HG03066 (cell line): Measurements from ENCODE around the gene ZNF808.
"Not testable (repeated sequence)": the region's sequence is repeated elsewhere in the genome, so short reads cannot be mapped to it uniquely, and the experiment has no call there.

ENCODE experiments used
- ATAC-seq: cut with Tn5 transposase; IDR thresholded peaks from one replicate; pipeline ENCODE4 v1.9.1; 2021; ENCODE audit warnings: low read depth; ENCODE audit not compliant: unreplicated experiment

The ZNF808 gene

GRCh38 chr19:52527134-52527955, at the start of gene ZNF808:
TSS of gene ZNF808 (plus strand) at chr19:52527668. CDS start at chr19:52543285, 15,617 bp downstream.
- peak; percentile 81 for ATAC-seq

GRCh38 chr19:52484111-52484743, 43.2 kb upstream of the ZNF808 start:
- ATAC-seq = not testable (repeated sequence)

DNA sequence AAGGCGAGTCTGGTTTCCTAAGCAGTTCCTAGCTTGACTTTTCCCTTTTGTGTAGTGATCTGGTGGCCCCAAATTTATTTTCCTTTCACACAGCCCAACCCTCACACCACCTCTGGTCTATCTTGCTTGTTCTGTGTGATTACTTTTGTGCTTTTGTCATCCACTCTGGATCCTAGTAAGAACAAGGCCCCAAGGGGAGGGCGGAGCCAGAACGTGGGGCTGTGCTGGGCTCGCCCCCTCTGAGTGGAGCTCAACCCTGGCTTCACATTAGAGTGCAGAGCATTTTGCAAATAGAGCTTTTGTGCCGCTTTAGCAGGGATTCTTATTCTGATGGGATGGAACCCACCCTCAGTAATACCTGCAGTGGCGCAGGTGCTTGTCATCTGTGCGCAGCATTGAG, 42.4 kb upstream of the ZNF808 start:
- not testable (repeated sequence) for ATAC-seq

DNA sequence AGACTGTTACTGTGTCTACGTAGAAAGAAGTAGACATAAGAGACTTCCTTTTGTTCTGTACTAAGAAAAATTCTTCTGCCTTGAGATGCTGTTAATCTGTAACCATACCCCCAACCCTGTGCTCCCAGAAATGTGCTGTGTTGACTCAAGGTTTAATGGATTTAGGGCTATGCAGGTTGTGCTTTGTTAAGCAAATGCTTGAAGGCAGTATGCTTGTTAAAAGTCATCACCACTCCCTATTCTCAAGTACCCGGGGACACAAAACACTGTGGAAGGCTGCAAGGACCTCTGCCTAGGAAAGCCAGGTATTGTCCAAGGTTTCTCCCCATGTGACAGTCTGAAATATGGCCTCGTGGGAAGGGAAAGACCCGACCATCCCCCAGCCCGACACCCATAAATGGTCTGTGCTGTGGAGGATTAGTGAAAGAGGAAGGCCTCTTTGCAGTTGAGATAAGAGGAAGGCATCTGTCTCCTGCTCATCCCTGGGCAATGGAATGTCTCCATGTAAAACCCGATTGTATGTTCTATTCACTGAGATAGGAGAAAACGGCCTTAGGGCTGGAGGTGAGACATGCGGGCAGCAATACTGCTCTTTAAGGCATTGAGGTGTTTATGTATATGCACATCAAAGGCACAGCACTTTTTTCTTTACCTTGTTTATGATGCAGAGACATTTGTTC, 41.8 kb upstream of the ZNF808 start:
- not testable (repeated sequence) for ATAC-seq

DNA sequence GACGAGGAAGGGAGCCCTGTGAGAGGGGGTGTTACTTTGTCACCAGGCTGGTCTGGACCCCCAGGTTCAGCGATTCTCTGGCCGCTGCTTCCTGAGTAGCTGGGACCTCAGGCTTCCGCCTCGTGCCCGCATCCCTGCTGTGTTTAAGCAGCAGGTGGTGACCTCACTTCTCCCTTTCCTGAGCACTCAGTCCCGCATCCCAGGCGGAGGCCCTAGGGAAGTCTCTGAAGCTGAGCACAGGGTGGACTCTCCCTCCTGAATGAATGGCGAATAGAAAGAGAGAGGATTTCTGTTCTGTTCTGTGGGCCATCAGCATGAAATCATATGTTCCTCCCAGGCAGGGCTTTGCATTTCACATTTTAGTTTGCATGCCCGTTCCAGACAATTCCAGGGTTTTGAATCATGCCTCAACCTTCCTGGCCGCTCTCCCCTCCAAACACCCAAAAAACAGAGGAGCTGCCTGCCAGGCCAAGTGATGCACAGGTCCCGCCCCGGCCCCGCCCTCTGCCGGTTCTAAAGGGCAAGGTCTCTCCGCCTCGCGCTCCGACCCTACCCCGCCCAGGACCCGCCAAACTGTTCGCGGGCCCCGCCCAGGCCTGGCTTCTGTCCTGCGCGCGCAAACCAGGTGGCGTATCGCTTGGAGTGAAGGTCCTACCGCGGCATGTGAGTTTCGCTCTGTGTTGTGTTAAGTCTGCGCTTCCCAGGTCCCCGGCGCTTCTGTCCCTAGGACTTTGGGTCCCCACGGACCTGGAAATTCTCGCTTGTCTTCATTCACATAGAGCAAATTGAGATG, 35.1 kb upstream of the ZNF808 start:
- ATAC-seq = no peak

- ATAC-seq = no peak
Observed at GRCh38 chr19:52492994-52493470, 34.4 kb upstream of the ZNF808 start.

DNA sequence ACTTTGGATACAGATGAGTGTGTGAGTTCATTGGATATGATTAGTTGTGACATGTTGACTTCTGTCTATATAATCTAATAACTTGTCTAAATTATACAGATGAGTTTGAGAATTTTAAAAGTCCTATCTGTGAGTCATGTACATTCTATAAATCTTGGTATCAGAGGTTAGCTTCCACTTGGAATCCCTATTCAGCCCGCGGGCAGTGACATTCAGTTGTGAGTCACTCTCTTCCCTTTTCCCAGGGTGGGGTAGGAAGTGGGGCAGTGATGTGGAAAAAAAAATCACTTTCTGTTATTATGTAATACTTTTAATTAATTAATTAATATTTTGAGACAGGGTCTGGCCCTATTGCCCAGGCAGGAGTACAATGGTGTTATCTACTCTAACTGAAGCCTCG, 33.0 kb upstream of the ZNF808 start:
- ATAC-seq = no peak

GRCh38 chr19:52498571-52498970, 28.9 kb upstream of the ZNF808 start:
- no peak for ATAC-seq

DNA sequence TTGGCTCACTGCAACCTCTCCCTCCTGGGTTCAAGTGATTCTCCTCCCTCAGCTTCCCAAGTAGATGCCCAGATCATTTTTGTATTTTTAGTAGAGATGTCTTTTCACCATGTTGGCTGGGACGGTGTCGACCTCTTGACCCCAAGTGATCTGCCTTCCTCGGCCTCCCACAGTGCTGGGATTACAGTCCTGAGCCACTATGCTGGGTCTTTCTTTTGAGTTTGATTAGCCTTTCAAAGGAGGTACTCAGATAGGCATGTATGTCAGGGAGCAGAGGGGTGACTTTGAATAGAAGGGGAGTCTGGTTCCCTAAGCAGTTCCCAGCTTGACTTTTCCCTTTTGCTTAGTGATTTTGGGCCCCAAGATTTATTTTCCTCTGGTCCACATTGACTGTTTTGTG, 27.0 kb upstream of the ZNF808 start:
- not testable (repeated sequence) for ATAC-seq

DNA sequence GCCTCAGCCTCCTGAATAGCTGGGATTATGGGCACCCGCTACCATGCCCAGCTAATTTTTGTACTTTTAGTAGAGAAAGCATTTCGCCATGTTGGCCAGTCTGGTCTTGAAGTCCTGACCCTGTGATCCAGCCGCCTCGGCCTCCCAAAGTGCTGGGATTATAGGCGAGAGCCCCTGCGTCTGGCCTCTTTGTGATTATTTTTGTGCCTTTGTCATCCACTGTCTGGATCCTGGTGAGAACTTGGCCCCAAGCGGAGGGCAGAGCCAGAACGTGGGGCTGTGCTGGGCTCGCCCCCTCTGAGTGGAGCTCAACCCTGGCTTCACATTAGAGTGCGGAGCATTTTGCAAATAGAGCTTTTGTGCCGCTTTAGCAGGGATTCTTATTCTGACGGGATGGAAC, 26.5 kb upstream of the ZNF808 start:
- not testable (repeated sequence) for ATAC-seq

DNA sequence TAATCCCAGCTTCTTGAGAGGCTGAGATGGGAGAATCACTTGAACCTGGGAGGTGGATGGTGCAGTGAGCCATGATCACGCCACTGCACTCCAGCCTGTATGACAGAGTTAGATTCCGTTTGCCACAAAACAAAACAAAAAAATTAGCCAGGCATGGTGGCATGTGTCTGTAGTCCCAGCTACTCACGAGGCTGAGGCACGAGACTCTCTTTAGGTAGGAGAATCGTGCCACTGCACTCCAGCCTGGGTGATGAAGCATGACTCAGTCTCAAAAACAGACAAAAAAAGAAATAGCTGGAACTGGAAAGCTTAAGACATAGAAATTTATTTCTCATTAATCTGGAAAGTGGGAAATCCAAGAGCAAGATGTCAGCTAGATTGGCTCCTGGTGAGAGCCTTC, 20.2 kb upstream of the ZNF808 start:
- ATAC-seq = no peak

DNA sequence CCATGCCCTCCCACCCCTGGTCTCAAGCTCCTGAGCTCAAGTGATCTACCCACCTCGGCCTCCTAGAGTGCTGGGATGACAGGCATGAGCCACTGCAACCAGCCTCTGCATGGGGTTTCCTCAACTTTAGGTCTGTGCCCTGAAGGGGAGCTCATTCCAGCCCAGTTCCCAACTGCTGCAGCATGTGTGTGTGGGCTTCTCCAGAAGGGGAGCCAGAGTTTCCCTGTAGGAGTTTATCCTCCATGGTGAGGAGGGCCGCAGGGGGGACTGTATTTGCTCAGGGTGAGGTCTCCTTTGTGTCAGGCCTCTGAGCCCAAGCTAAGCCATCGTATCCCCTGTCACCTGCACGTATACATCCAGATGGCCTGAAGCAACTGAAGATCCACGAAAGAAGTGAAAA, 11.3 kb upstream of the ZNF808 start:
- ATAC-seq = no peak

DNA sequence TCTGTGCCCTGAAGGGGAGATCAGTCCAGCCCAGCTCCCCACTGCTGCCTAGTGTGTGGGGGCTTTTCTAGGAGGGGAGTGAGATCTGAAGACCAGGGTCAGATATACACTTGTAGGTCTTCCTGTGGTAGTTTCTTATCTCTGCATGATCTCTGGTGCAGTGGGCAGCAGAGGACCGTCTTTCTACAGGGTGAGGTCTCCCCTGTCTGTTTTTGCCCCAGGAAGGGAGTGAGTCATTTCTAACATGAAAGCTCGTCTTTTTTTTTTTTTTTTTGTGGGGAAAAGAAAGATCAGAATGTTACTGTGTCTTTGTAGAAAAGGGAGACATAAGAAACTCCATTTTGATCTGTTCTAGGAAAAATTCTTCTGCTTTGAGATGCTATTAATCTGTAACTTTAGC, 8.8 kb upstream of the ZNF808 start:
- ATAC-seq = no peak

DNA sequence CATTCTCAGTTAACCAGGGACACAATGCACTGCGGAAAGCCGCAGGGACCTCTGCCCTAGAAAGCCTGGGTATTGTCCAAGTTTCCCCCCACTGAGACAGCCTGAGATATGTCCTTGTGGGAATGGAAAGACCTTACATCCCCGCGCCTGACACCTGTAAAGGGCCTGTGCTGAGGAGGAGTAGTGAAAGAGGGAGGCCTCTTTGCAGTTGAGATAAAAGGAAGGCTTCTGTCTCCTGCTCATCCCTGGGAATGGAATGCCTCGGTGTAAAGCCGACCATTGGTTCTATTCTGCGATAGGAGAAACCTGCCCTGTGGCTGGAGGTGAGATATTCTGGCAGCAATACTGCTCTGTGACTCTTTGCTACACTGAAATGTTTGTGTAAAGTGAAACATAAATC, 8.3 kb upstream of the ZNF808 start:
- ATAC-seq = not testable (repeated sequence)

GRCh38 chr19:52520013-52520412, 7.5 kb upstream of the ZNF808 start:
- no peak for ATAC-seq

GRCh38 chr19:52522551-52522950, 4.9 kb upstream of the ZNF808 start:
- ATAC-seq = no peak

DNA sequence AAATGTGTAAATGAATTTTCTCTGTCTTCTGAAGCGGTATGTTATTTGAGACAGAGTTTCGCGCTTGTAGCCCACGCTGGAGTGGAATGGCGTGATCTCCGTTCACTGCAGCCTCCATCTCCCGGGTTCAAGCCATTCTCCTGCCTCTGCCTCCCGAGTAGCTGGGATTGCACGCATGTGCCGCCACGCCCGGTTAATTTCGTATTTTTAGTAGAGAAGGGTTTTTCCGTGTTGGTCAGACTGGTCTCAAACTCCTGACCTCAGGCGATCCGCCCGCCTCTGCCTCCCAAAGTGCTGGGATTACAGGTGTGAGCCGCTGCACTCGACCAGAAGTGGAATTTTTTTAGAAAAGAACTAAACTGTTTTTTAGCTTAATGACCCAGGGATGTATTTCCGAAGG, 3.4 kb upstream of the ZNF808 start:
- no peak for ATAC-seq

GRCh38 chr19:52527956-52528351, 486 bp downstream of the ZNF808 start:
- no peak for ATAC-seq

- ATAC-seq = no peak
Observed at GRCh38 chr19:52532480-52532879, 5.0 kb downstream of the ZNF808 start.

DNA sequence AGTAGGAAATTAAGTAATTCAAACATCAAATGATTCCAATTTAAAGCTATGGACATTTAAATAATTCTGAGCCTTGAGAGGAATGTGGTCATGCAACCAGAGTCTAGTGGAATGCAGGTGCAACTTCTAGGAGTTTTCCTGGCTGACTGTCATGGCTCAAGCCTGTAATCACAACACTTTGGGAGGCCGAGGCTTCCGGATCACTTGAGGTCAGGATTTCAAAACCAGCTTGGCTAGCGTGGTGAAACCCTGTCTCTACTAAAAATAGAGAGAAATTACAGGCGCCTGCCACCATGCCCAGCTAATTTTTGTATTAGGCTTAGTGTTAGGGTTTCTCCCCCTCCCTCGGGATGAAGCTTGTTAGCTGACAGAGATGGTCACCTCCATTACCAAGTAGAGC, 6.4 kb downstream of the ZNF808 start:
- ATAC-seq = no peak

- not testable (repeated sequence) for ATAC-seq
Observed at GRCh38 chr19:52535385-52535770, 7.9 kb downstream of the ZNF808 start.
